GM19452 (cell line): ENCODE data around the gene ST3GAL2.
"Not testable (repeated sequence)": the region's sequence is repeated elsewhere in the genome, so short reads cannot be mapped to it uniquely, and the experiment has no call there.

ENCODE experiments used
- ATAC-seq: cut with Tn5 transposase; IDR thresholded peaks from one replicate; pipeline ENCODE4 v1.9.1; 2021; ENCODE audit not compliant: unreplicated experiment

ST3GAL2 gene

DNA sequence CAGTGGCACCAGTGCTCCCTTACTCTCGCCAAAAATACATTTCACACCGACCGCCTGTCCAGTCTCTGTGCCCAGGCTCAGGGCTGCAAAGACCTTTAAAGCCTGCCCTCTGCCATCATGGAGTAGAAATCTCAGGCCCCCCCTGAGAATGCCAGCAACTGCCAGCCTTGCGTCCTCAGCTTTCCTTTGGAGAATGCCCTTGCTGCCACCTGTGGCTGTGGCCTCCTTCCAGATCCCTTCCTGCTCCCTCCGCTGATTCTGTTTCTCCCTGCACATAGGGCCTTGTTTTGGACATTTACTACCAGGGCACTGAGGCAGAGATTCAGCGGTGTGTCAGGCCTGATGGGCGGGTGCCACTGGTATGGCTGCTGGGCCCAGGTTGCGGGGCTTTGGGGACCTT lies 28.7 kb upstream of the ST3GAL2 start:
- no peak for ATAC-seq

DNA sequence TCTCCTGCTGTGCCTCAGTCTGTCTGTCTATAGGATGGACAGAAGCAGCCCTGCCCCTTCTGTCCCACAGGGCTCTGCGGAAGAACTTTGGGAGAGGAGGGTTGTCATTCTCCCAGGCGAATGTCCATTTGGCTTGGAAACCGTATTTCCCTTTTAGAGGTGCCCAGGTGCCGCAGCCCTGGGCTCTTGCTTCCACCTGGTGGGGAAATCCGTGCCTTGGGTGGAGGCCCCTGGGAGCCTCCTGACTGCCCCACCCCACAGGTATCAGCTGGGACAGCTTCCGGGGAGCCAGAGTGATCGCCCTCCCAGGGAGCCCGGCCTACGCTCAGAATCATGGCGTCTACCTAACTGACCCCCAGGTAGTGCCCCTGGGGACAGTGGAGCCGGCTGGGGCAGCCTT lies 28.2 kb upstream of the ST3GAL2 start:
- no peak for ATAC-seq

- no peak for ATAC-seq
Observed at GRCh38 chr16:70466805-70467076, 27.8 kb upstream of the ST3GAL2 start.

GRCh38 chr16:70465999-70466804 lies 27.3 kb upstream of the ST3GAL2 start:
- no peak for ATAC-seq

- no peak for ATAC-seq
Observed at GRCh38 chr16:70463235-70463634, 24.3 kb upstream of the ST3GAL2 start.

DNA sequence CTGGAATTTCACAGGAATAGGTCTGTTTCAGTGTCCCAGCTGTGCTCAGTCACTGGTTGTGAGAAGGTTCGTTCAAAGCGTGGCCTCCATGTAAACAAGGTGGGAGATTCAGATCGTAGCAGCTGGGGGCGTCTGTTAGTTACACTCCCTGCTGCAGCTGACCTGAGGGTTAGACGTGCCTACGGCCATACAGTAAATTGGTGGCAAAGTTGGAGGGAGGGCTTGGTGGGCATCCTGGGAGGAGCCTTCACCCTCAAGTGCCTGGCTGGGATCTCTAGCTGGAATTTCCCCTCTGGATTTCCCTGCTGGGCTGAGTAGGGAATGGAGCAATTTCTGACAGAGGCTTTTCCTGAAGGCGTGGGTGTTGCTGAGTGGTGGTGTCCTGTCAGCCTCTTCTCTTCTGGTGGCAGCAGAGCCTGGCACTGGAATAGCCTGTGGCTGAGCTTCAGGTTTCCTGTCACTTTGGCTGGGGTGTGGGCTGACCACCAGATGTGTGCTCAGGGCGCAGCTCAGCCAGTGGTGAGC lies 21.9 kb upstream of the ST3GAL2 start:
- ATAC-seq, result no peak

DNA sequence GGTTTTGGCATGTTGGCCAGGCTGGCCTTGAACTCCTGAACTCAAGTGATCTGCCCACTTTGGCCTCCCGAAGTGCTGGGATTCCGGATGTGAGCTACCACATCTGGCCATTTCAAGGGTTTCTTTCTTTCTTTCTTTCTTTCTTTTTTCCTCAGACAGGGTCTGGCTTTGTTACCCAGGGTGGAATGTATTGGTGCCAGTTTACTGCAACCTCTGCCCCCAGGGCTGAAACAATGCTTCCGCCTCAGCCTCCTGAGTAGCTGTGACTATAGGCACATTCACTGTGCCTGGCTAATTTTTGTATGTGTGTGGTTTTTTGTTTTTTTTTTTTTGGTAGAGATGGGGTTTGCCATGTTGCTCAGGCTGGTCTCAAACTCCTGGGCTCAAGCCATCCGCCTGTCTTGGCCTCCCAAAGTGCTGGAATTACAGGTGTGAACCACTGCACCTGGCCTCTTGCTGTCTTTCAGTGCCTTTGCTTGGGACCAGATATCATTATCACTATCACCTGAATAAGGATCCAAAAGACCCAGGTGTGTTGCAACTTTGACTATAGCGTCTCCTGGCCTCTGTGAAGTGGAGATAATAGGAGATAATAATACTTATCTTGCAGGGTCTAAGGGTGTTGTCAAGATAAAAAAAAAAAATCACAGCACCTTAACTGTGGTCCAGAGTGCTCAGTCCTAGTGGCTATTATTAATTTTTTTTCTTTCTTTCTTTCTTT lies 18.7 kb upstream of the ST3GAL2 start:
- no peak for ATAC-seq

- no peak for ATAC-seq
Observed at GRCh38 chr16:70455910-70456309, 17.0 kb upstream of the ST3GAL2 start.

DNA sequence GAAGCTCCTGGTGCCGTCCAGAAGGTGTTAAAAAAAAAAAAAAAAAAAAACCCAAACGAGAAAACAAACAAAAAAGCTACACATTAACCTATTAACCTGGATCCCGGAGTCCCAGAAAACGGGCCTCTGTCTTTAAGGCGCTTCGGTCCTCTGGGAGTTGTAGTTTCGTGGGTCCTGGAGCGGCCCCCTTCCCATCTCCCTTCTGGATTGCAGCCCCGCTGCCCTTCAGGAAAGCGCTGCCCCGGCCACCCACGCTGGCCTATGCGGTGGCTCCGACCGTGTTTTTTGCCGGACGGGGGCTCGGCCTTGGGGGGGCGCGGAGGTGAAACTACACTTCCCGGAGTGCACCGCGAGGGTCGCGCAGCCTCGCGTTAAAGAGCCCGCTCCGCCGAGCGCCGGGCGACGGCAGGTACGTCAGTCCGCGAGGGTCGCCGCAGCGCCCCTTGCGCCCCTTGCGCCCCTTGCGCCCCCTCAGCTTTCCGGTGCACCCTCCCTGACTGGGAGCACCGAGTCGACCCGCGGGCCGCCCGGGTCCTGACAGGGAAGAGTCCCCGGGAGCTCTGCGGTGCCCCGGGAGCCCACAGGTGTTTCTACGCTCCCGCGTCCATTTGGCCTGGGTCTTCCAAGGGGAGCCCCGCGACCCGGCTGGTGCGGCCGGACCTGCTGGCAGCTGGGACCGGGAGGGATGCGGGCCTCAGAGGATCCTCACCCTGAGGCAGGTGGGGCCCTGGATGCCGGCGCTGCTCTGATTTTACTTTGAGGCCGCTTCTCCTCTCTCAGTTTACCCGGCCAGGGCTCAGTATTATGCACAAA lies 15.5 kb upstream of the ST3GAL2 start, which contains the start of gene FCSK:
Gene FCSK, plus strand, starts transcription at position 374 of the 813 bp plus-strand sequence. CDS start 8,596 bp downstream, outside the sequence.
- peak; percentile 92 for ATAC-seq

- ATAC-seq, result no peak
Observed at GRCh38 chr16:70453892-70454221, 15.0 kb upstream of the ST3GAL2 start.

GRCh38 chr16:70453117-70453891 lies 14.4 kb upstream of the ST3GAL2 start:
- ATAC-seq, result no peak

DNA sequence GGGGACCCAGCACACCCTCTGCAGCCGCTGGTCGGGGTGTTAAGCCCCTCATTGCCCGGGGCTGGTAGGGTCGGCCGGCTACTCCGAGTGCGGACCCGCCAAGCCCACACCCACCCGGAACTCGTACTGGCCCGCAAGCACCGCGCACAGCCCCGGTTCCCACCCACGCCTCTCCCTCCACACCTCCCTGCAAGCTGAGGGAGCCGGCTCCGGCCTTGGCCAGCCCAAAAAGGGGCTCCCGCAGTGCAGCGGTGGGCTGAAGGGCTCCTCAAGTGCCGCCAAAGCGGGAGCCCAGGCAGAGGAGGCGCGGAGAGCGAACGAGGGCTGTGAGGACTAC lies 12.1 kb upstream of the ST3GAL2 start:
- not testable (repeated sequence) for ATAC-seq

DNA sequence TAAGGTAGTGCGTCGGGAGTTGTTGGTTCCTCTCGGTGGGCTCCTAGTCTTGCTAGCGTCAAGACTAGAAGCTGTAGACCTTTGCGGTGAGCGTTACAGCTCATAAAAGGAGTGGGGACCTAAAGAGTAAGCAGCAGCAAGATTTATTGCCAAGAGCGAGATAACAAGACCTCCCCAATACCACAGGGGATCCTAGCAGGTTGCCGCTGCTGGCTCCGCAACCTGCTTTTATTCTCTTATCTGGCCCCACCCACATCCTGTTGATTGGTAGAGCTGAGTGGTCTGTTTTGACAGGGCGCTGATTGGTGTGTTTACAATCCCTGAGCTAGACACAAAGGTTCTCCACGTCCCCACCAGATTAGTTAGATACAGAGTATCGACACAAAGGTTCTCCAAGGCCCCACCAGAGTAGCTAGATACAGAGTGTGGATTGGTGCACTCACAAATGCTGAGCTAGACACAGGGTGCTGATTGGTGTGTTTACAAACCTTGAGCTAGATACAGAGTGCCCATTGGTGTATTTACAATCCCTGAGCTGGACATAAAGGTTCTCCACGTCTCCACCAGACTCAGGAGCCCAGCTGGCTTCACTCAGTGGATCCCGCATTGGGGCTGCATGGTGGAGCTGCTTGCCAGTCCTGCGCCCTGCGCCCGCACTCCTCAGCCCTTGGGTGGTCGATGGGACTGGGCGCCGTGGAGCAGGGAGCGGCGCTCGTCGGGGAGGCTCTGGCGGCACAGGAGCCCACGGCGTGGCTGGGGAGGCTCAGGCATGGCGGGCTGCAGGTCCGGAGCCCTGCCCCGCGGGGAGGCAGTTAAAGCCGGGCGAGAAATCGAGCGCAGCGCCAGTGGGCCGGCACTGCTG lies 11.5 kb upstream of the ST3GAL2 start:
- ATAC-seq, result not testable (repeated sequence)

- ATAC-seq, result no peak
Observed at GRCh38 chr16:70448075-70448474, 9.2 kb upstream of the ST3GAL2 start.

DNA sequence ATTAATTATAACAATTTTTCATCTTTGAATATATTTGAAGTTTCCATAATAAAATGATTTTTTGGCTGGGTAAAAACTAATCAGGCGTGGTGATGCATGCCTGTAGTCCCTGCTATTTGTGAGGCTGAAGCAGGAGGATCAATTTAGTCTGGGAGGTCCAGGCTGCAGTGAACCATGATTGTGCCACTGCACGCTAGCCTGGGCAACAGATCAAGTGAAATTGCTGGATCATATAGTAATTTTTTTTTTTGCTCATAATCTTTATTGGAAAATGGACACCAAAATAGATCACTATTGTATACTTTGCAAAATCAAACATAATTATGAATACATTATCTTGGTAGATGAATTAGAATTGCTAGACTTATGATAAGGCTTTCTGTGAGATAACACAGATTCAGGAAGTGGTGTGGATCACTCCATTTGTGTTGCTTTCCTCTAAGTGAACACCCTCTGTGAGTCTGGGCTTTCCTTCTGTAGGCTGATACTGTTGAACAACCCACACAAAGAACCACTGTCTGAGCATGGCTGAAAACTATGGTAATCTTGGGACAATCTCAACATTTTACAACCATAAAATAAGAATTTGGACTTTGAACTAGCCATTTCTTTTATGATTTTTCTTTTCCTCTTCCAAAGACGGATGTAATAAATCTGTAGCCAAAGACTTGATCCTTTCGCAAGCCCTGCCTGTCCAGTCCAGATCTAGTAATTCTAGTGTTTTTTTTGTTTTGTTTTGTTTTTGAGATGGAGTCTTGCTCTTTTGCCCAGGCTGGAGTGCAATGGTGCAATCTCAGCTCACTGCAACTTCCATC lies 5.6 kb upstream of the ST3GAL2 start:
- no peak for ATAC-seq

DNA sequence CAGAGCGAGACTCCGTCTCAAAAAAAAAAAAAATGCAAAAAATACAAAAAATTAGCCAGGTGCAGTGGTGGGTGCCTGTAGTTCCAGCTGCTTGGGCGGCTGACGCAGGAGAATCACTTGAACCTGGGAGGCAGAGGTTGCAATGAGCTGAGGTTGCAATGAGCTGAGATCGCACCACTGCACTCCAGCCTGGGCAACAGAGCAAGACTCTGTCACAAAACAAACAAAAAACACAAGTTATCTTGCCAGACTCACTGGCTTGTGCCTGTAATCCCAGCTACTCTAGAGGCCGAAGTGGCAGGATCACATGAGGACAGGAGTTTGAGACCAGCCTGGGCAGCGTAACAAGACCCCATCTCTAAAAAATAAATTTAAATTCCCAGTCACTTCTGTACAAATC lies 3.4 kb upstream of the ST3GAL2 start:
- no peak for ATAC-seq

DNA sequence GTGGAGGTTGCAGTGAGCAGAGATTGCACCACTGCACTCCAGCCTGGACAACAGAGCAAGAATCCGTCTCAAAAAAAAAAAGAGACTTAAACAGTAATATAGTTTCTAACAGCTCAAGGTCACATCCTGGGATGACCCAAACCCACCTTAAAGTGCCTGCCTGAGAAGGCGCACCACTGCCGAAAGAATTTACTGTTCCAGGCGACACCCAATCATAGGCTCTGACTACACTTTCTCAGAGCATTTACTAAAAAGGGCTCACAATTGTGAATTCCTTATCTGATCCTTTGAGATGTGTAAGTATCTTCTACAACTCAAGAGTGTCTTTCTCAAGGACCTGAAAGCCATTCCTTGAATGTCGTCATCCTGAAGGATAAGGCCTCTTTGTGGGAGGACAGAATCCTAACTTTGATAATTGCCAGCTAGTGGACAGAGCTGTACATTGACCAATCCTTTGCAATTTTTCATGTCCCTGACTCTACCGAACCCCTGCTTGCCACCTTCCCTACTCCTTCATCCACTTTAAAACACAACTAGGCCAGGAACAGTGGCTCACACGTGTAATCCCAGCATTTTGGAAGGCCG lies 2.6 kb upstream of the ST3GAL2 start:
- ATAC-seq, result no peak

- no peak for ATAC-seq
Observed at GRCh38 chr16:70440009-70440692, 1.3 kb upstream of the ST3GAL2 start.
